ENCODE results near the gene MUC6.

Gene MUC6, protein sequence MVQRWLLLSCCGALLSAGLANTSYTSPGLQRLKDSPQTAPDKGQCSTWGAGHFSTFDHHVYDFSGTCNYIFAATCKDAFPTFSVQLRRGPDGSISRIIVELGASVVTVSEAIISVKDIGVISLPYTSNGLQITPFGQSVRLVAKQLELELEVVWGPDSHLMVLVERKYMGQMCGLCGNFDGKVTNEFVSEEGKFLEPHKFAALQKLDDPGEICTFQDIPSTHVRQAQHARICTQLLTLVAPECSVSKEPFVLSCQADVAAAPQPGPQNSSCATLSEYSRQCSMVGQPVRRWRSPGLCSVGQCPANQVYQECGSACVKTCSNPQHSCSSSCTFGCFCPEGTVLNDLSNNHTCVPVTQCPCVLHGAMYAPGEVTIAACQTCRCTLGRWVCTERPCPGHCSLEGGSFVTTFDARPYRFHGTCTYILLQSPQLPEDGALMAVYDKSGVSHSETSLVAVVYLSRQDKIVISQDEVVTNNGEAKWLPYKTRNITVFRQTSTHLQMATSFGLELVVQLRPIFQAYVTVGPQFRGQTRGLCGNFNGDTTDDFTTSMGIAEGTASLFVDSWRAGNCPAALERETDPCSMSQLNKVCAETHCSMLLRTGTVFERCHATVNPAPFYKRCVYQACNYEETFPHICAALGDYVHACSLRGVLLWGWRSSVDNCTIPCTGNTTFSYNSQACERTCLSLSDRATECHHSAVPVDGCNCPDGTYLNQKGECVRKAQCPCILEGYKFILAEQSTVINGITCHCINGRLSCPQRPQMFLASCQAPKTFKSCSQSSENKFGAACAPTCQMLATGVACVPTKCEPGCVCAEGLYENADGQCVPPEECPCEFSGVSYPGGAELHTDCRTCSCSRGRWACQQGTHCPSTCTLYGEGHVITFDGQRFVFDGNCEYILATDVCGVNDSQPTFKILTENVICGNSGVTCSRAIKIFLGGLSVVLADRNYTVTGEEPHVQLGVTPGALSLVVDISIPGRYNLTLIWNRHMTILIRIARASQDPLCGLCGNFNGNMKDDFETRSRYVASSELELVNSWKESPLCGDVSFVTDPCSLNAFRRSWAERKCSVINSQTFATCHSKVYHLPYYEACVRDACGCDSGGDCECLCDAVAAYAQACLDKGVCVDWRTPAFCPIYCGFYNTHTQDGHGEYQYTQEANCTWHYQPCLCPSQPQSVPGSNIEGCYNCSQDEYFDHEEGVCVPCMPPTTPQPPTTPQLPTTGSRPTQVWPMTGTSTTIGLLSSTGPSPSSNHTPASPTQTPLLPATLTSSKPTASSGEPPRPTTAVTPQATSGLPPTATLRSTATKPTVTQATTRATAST (N-terminal part only)

DNA sequence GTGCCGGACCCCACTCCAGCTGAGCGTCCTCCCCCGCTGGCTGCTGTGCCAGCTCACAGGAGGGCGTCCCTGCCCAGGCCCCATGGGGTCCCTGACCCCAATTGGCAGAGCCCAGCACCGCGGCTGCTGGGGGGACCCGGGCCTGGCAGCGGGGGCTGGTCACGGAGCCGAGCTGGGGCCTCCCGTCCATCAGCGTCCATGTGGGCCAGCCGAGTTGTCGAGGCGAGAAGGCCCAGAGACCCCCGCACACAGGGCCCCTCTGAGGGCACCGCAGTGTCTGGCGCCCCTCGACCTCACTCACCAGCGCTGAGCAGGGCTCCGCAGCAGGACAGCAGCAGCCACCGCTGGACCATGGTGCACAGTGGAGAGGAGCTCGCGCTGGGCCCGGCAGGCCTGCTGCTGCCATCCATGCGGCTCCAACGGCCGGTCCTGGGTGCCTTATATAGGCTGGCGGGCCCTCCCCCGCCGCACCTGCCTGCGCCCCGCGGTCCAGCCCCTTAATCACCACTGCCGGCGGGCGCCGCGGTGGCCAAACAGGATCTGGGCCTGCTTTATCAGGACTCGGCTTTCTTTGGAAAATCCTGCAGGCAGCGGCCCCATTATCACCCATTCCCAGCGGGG lies at the start of gene MUC6:
Gene MUC6 (minus strand): TSS at position 416 of the 621 bp plus-strand sequence. CDS start 63 bp downstream, at position 353.
- no peak for DNase-seq (ENCODE audit: low spot score)

DNA sequence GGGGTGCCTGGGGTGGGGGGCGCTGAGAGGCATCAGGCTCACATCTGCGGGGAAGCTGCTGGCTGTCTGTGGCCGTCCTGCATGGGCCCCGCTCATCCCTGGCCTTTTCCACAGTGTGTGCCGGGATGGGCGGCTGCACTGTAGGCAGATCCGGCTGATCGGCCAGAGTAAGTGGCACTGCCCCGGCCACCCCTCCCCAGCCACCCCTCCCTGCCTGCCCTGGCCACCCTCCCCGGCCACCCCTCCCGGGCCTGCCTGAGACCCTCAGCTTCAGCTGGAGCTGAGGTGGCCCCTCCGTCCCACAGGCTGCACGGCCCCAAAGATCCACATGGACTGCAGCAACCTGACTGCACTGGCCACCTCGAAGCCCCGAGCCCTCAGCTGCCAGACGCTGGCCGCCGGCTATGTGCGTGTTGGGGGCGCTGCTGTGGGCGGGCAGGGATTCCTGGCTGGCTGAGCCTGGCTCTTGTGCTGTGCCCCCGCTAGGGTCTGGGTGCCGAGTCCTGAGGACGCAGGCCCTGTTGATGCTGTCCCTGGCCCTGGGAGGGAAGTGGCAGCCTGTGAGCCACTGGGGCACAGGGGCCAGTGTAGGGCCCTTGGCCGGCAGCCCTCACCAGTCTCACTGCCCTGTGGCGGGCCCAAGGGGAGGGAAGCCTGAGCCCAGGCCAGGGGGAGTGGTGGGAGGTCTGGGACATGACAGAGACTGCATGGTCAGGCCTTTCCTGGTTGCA lies 49.1 kb upstream of the MUC6 start:
- DNase-seq (ENCODE audit: low spot score) = no peak

DNA sequence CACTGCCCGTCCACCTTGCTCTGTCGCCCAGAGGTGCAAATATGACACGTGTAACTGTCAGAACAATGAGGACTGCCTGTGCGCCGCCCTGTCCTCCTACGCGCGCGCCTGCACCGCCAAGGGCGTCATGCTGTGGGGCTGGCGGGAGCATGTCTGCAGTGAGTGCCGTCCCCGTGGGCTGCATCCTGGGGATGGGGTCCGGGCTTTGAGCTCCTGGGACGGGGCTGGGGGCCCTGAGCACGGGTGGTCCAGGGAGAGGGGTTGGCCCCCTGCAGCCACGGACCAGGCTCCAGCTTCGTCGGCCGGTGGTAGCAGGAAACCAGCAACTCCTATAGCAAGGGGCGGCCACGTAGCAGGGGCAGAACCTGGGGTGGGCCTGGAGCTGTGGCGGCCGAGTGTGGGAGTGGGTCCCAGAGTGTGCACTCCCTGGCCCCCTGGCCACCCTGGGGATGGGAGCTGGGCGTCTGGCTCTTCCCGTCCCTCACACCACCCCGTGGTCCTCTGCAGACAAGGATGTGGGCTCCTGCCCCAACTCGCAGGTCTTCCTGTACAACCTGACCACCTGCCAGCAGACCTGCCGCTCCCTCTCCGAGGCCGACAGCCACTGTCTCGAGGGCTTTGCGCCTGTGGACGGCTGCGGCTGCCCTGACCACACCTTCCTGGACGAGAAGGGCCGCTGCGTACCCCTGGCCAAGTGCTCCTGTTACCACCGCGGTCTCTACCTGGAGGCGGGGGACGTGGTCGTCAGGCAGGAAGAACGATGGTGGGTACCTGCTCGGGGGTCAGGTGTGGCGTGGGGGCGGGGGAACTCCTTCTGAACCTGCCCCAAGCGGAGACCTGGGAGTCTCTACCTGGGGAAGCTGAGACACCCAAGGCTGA lies 48.3 kb upstream of the MUC6 start:
- no peak for DNase-seq (ENCODE audit: low spot score)

DNA sequence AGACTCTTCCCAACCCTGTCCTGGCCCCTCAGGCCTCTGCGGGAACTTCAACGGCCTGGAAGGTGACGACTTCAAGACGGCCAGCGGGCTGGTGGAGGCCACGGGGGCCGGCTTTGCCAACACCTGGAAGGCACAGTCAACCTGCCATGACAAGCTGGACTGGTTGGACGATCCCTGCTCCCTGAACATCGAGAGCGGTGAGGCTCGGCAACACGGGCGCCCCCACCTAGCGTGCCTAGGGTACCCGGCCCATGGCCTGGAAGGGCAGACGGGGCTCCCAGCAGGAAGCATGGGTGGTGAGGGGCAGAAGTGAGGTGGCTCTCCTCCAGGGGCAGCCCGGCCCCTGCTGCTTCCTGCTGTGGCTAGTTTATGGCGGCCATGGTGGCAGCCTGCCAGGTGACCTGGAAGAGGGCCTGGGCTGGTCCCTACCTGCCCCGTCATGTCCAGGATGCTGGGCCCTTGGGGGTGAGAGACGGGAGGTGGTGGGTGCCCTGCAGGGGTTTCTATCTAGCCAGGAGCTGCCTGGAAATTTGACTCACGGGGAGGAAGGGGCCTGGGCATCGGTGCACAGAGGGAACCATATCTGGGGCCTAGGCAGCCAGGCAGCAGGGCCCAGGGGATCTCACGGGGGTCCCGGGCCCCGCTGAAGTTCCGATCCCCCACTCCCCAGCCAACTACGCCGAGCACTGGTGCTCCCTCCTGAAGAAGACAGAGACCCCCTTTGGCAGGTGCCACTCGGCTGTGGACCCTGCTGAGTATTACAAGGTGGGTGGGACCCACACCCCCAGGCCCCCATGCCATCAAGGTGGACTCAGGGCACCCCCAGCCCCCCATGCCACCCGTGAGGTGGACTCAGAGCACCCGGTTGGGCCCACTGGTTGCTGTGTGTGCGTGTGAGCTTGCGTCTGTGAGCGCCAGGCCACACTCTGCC lies 47.4 kb upstream of the MUC6 start:
- no peak for DNase-seq (ENCODE audit: low spot score)

DNA sequence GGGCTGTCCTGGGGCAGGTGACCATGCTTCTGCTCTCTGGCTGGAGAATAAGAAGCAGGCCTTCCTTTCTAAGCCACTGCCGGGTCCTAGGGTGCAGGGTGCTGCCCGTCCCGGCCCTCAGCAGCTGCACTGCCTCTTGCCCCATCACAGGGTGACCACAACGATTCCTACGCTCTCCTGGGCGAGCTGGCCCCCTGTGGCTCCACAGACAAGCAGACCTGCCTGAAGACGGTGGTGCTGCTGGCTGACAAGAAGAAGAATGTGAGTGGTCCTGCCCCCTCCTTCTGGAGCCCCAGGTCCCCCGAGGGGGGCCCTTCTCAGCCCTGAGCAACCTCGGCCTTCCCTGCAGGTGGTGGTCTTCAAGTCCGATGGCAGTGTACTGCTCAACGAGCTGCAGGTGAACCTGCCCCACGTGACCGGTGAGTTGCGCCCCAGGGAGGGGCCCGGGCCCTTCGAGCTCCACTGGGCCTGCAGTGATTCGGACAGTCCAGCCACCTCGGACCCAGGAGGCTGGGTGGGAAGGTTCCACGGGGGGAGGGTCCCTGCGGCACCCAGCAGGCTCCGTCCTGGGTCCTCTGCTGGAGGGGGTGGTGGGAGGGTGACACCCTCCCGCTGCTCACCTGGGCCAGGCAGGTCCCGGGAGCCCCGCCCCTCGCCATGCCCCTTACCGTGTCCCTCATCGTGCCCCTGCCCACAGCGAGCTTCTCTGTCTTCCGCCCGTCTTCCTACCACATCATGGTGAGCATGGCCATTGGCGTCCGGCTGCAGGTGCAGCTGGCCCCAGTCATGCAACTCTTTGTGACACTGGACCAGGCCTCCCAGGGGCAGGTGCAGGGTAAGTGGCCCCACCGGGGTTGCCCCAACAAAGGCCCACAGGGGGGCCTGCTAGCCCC lies 46.5 kb upstream of the MUC6 start:
- DNase-seq (ENCODE audit: low spot score) = no peak

DNA sequence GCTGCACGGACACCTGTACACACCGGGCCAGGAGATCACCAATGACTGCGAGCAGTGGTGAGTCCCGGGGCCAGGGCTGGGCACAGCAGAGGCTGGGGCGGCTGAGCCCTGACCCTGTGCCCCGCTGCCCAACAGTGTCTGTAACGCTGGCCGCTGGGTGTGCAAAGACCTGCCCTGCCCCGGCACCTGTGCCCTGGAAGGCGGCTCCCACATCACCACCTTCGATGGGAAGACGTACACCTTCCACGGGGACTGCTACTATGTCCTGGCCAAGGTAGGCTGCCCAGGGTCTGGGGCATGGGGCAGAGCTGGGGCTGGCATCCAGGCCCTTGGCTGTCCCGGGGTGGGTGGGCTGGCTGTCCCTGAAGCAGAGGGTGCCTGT lies 45.8 kb upstream of the MUC6 start:
- no peak for DNase-seq (ENCODE audit: low spot score)

DNA sequence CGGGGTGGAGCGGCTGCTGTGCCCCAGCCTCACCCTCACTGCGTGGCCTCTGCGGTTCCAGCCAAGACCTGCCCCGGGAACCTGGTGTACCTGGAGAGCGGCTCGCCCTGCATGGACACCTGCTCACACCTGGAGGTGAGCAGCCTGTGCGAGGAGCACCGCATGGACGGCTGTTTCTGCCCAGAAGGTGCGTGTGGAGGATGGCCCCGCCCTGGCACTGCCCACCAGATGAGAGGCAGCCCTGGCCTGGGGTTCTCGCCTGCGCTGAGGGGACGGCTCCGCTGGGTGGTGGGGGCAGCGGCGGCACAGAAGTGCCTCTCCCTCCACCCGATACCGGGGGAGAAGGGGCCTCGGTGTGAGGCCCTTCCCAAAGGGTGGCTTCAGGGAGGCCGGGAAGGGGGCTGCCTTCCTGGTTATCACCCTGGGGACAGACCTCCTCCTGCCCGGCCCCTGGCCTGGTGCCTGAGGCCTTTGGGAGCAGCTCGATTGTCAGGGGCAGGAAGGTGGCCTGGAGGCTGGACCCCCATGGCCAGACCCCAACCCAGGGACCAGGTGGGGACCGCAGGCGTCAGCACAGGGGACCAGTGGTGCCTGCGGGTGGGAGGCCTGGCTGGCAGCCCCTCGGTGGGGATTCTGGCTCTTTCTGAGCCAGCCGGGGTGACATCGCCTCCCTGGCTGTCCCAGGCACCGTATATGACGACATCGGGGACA lies 45.2 kb upstream of the MUC6 start:
- DNase-seq (ENCODE audit: low spot score) = no peak

DNA sequence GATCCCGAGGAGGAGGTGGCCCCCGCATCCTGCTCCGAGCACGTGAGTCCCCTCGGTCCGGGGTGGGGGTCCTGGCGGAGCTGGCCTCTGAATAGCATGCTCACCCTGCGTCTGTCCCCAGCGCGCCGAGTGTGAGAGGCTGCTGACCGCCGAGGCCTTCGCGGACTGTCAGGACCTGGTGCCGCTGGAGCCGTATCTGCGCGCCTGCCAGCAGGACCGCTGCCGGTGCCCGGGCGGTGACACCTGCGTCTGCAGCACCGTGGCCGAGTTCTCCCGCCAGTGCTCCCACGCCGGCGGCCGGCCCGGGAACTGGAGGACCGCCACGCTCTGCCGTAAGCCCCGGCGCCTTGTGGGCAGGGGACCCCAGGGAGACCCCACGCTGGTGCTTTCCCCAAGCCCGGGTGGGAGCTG lies 41.7 kb upstream of the MUC6 start:
- no peak for DNase-seq (ENCODE audit: low spot score)

DNA sequence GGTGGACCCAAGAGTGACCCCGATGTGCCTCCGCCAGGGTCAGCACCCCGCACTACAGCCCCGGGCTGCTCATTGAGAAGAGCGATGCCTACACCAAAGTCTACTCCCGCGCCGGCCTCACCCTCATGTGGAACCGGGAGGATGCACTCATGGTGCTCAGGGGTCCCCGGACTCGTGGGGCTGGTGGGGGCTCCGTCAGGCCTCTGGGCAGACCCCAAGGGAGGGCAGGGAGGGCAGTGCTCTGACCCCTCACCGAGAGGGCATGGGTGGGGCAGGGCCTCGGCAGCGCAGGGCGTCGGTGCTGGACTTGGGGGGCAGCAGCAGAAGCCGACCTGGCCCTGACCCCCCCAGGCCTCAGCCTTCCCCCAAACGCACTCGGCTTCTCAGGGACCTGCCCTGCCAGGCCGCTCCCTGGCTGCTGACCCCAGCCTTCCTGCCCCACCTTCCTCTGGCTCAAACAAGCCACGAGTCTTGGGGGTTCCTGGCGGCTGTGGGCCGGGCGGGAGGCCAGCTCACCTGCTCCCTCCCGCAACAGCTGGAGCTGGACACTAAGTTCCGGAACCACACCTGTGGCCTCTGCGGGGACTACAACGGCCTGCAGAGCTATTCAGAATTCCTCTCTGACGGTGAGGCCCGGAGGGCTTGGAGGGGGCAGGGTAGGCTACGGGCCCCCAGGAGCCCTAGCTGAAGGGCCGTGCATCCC lies 41.0 kb upstream of the MUC6 start:
- DNase-seq (ENCODE audit: low spot score) = no peak

DNA sequence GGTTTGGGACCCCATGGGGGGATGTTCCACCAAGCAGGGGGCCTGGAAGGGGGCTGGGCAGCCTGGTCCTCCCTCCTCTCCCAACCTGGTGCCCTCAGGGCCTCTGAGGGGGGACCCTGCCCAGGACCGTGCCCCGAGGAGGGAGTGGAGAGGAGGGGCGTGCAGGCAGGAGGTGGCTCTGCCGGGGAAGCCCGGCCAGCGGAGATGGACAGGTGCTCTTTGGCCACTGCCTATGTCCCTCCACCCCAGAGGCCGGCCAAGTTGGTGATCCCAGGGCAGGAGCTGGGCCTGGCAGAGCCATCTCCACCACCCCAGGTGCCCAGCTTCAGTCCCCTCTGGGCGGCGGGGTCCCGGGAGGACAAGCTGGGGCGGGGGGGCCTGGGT lies 40.5 kb upstream of the MUC6 start:
- no peak for DNase-seq (ENCODE audit: low spot score)

DNA sequence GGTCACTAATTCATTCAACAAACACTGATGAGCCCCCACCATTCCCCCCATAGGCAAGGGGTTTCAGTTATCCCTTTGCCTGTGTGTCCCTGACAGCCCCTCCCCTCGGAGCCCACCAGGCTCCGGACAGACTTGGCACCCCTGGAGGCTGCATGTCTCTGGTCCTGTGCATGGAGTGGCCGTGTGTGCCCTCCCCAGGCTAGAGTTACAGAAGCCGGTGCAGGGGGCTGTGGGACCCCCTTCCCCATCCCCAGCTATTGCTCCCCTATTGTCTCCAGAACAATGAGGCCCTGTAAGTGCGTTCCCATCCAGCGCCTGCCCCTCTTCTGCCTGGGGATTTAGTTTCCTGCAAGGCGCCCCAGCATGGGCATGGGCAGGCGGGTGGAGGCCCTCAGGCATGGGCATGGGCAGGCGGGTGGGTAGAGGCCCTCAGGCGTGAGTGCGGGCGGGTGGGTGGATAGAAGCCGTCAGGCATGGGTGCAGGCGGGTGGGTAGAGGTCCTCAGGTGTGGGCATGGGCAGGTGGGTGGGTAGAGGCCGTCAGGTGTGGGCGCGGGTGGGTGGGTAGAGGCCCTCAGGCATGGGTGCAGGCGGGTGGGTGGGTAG lies 39.6 kb upstream of the MUC6 start:
- DNase-seq (ENCODE audit: low spot score) = no peak

DNA sequence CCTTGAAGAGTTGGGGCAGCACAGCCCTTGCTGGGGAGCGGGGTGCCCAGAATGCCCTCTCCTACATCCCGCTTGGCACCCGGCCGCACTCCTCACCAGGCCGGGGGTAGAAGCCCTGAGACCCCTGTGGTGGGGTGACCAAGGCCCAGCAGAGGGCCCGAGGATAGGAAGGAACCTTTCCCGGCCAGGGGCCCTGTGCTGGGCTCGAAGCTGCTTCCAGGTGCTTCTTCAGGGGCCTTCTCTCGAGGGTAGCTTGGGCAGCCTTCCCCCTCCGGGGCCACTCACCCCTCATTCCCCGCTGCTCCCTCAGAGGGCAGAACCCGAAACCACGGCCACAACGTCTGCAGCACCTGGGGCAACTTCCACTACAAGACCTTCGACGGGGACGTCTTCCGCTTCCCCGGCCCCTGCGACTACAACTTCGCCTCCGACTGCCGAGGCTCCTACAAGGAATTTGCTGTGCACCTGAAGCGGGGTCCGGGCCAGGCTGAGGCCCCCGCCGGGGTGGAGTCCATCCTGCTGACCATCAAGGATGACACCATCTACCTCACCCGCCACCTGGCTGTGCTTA lies 38.9 kb upstream of the MUC6 start:
- no peak for DNase-seq (ENCODE audit: low spot score)

DNA sequence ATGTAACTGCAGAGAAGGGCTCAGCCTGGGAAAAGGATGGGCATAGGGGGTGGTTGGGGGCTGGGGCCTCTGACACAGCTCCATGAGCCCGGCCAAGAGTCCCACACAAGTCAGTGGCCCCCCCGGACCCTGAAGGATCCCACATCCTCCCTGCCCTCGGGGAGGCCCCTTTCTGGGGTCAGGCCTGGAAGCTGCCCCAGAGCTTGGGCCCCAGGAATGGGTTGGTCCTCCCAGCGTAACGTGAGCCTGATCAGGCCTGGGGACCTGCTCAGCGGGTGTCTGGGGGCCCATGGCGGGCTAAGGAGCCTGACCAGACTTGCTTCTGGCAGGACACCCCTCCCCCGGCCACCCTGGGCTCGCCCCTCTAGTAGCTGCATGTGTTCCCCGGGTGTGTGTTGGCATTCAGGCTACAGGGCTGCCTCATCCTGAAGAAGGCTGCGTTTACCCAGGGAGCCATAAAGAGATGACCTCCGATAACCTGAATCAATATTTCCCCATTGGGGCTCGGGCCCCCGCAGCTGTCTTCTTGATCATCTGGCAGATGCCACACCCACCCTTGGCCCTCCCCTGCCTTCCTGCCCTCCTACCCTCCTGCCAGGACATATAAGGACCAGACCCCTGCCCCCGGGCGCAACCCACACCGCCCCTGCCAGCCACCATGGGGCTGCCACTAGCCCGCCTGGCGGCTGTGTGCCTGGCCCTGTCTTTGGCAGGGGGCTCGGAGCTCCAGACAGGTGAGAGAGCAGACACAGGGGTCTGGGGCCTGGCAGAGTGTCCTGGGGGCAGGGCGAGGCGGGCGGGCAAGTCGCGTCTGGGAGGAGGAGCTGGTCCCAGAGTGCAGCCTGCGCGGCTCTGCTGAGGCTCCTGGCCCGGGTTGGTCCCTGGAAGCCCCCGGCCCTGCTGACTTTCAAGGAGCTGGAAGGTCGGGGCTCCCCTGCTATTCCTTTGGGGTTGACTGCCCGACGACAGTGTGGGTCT lies 38.0 kb upstream of the MUC6 start, which contains the start of gene MUC2:
Gene MUC2 (plus strand): TSS at position 631 of the 978 bp plus-strand sequence.
- DNase-seq (ENCODE audit: low spot score) = no peak

DNA sequence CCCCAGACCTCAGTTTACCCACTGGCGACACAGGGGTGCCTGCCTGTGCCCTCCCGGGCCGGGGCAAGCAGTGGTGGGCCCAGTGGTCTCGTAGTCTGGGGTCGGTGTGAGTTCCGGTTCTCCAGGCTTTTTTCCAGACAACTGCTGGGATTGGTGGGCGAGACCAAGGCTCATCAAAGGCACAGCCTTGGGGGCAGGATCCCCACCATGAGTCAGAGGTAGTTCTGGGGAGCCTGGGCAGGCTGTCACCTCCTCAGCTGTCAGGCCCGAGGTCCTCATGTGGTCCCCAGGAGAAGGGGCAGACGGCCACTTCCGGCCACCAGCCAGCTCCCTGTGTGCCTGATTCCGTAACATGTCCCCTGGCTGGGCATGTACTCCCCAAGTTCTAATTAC lies 37.3 kb upstream of the MUC6 start:
- DNase-seq (ENCODE audit: low spot score) = no peak

All from CD4-positive, alpha-beta T cell treated with Interleukin-15 for 4 hours (primary cell).